ENCODE results near the gene LONRF2. TPM values are rescaled to one million over a fixed set of nuclear protein-coding genes. Genes with fewer than 3 reads are reported as not detected.

LONRF2 gene
- total and polyA plus RNA-seq, 2 of the 4 experiments (the other 2 are of a cell fraction) = 0.19 to 0.54 TPM

GRCh38 chr2:100309311-100309710, 13.0 kb downstream of the LONRF2 start:
- H3K36me3 ChIP-seq (ENCODE audit: control insufficient read depth, insufficient read depth, low read length) = no peaks in the 10 kb centered on the region
- H2BK20ac ChIP-seq (ENCODE audit: low read depth, low read length) = no peak overlapping the region
- no peak overlapping the region for H3K4ac ChIP-seq (ENCODE audit: low read depth, low read length)
- in situ Hi-C loops (cut with MboI; ENCODE audit: low sequenced_read_pairs) (no loop called here), dilution Hi-C loops (cut with HindIII; ENCODE audit: low sequenced_read_pairs, unreplicated experiment) (no loop called here), intact Hi-C loops (cut with micrococcal nuclease) (no loop called here)
- no peak overlapping the region for H3K9ac ChIP-seq (ENCODE audit: low read depth, low read length)
- H2BK120ac ChIP-seq (ENCODE audit: low read depth, low read length) = no peak overlapping the region
- H3K56ac ChIP-seq (ENCODE audit: extremely low read depth, insufficient read depth, low read length) = no peak overlapping the region
- no peaks in the 10 kb centered on the region for H3K9me3 ChIP-seq (ENCODE audit: control insufficient read depth, insufficient read depth, low read length)
- no peak overlapping the region for H3K27ac ChIP-seq (ENCODE audit: insufficient read depth, low read length)
- no CpG with 5 or more reads among the region's 3 CpGs for WGBS, 2 experiments (ENCODE audit: extremely low coverage in 2 of 2, insufficient read length in 1 of 2)
- no peak overlapping the region for H4K5ac ChIP-seq (ENCODE audit: low read depth, low read length)
- no peak overlapping the region for H4K91ac ChIP-seq (ENCODE audit: insufficient read depth, low read depth, low read length)
- no peak overlapping the region for H3K4me3 ChIP-seq (ENCODE audit: insufficient read depth, low read depth, low read length)
- H3K23ac ChIP-seq (ENCODE audit: low read depth, low read length) = no peak overlapping the region
- no peak overlapping the region for H3K18ac ChIP-seq (ENCODE audit: low read depth, low read length)
- POLR2A ChIA-PET (ENCODE audit: unreplicated experiment) = no interaction called here
- no peak overlapping the region for H2AK9ac ChIP-seq (replicated peaks; ENCODE audit: low read depth, low read length, poor library complexity)
- H3K27me3 ChIP-seq (ENCODE audit: control insufficient read depth, insufficient read depth, low read length) = peaks cover 11% of the 10 kb centered on the region
- no peak overlapping the region for H2AFZ ChIP-seq (replicated peaks; ENCODE audit: low read length, poor library complexity)
- no peak overlapping the region for H4K8ac ChIP-seq (ENCODE audit: low read depth in 2 of 2, low read length in 2 of 2)
- CTCF ChIA-PET = interaction anchor here (1.4 to 2.0 kb wide), 3 partner anchors 9 to 18 kb away, joined by 3 to 6 read pairs (median 4); no protein-coding TSS in a partner anchor
- DNase-seq (no peak), ATAC-seq (ENCODE audit: low read depth) (no peak)
- H3K4me1 ChIP-seq (ENCODE audit: control insufficient read depth, insufficient read depth, low read length) = no peaks in the 10 kb centered on the region
- no peak overlapping the region for H3K4me2 ChIP-seq (ENCODE audit: low read depth, low read length)
- no peaks in the 10 kb centered on the region for H3K9me1 ChIP-seq (ENCODE audit: insufficient read depth, low read length)
- H4K20me1 ChIP-seq (ENCODE audit: insufficient read depth, low read length) = no peaks in the 10 kb centered on the region
- H2BK5ac ChIP-seq (ENCODE audit: low read depth, low read length, poor library complexity, severe bottlenecking) = no peak overlapping the region
- H3K14ac ChIP-seq (replicated peaks; ENCODE audit: low read depth, low read length) = no peak overlapping the region
- no TSS peak for BruUV-seq (replicated peaks)
- no peak overlapping the region for H2AK5ac ChIP-seq (ENCODE audit: low read depth, low read length)
- TF ChIP-seq CEBPB (IDR thresholded peaks at IDR 0.05; ENCODE audit: low read depth, low read length) (no peak), FOS (IDR thresholded peaks at IDR 0.05; ENCODE audit: low read depth, low read length) (no peak)
- H2BK15ac ChIP-seq (ENCODE audit: low read depth, low read length) = no peak overlapping the region
- no peaks in the 10 kb centered on the region; a peak in 1 of 4 replicates for H3K79me1 ChIP-seq (ENCODE audit: low read depth in 1 of 2, low read length in 2 of 2)

Data from IMR-90 (cell line).